Naive thymus-derived CD8-positive, alpha-beta T cell (primary cell): ENCODE results near the gene TMED9. TPM values are rescaled to one million over a fixed set of nuclear protein-coding genes. Genes with fewer than 3 reads are reported as not detected.
A peak's percentile ranks its signal among the peaks of the same experiment; 100 is the strongest.

ENCODE experiments used
- ATAC-seq, 2 donors: fragments of 150-1000 bp; cut with Tn5 transposase in 1 of 2; sonication (Bioruptor Pico), chemical (Tn5 transposase) in 1 of 2; 1 replicate in 1 of 2; 2 replicates in 1 of 2; pipeline ENCODE4 v1.10.0; 2021; ENCODE audit warnings: mild to moderate bottlenecking in 2 of 2, moderate library complexity in 2 of 2
- POLR2A ChIA-PET: fragments of 350-600 bp; sonication (Branson Sonifier 250); formaldehyde crosslinking; loops from one replicate; lab custom pipeline; 2021; ENCODE audit warnings: antibody characterized with exemption; lab: Charles Lee
- DNase-seq, 10 donors: peaks; one replicate each; pipeline versions ENCODE4 v3.0.0 to v3.0.0-alpha.2; 2020 to 2022
- H3K27ac Mint-ChIP-seq, 10 donors: one replicate each; pipeline ENCODE4 v1.8.0; 2020 to 2022; ENCODE audit warnings: mild to moderate bottlenecking in 10 of 10, mixed read lengths in 10 of 10, moderate library complexity in 4 of 10, inconsistent platforms in 1 of 10
- H3K27me3 Mint-ChIP-seq, 5 donors: one replicate each; pipeline ENCODE4 v1.8.0; 2021 to 2022; ENCODE audit warnings: mixed read lengths in 5 of 5
- H3K36me3 Mint-ChIP-seq, 3 donors: one replicate each; pipeline ENCODE4 v1.8.0; 2020 to 2022; ENCODE audit warnings: mixed read lengths in 3 of 3, mild to moderate bottlenecking in 2 of 3, inconsistent platforms in 1 of 3
- H3K4me1 Mint-ChIP-seq, 4 donors: one replicate each; pipeline ENCODE4 v1.8.0; 2021 to 2022; ENCODE audit warnings: mixed read lengths in 4 of 4
- H3K4me3 Mint-ChIP-seq, 10 donors: one replicate each; pipeline ENCODE4 v1.8.0; 2020 to 2022; ENCODE audit warnings: mild to moderate bottlenecking in 10 of 10, mixed read lengths in 10 of 10, moderate library complexity in 6 of 10, inconsistent platforms in 1 of 10
- H3K9me3 Mint-ChIP-seq, 9 donors: one replicate each; pipeline ENCODE4 v1.8.0; 2020 to 2022; ENCODE audit warnings: mixed read lengths in 9 of 9, mild to moderate bottlenecking in 3 of 9, inconsistent platforms in 1 of 9, moderate library complexity in 1 of 9
- polyA plus RNA-seq, 3 donors: library from polyadenylated mRNA; unstranded; fragments of 300-500 nt; fragmentation: Illumina TruSeq; gene quantifications; one replicate each; pipeline ENCODE4 v1.2.3, GENCODE V29; 2021
- total RNA-seq, 8 experiments: library from RNA in 2 of 8; stranded (reverse) in 2 of 8; gene quantifications; one replicate each; pipeline ENCODE4 v1.2.3 and lab custom pipeline; 2021 to 2026

Gene TMED9
- total and polyA plus RNA-seq, 5 experiments from 2014 or later, result 61.5 to 121 (median 89.0) TPM

- H3K27me3 Mint-ChIP-seq, result no peaks in the 10 kb centered on the region
- H3K36me3 Mint-ChIP-seq, result peaks cover 0 to 22% (median 0%) of the 10 kb centered on the region in 3 donors
- DNase-seq, result no peak
- POLR2A ChIA-PET, result interaction anchor here (1.0 to 1.1 kb wide), 2 partner anchors 10 to 603 kb away, joined by 4 to 8 read pairs; partner anchors contain the start of genes HNRNPAB and TMED9
- peak overlapping the region in 9 of 10 donors; percentile 45 to 99 (median 96) for H3K4me3 Mint-ChIP-seq
- H3K4me1 Mint-ChIP-seq, result peaks cover 27 to 55% (median 47%) of the 10 kb centered on the region in 4 donors
- no peaks in the 10 kb centered on the region for H3K9me3 Mint-ChIP-seq
- peak overlapping the region in 4 of 10 donors; percentile 31 to 96 (median 68) for H3K27ac Mint-ChIP-seq
- no peak for ATAC-seq
Observed at GRCh38 chr5:177601577-177602457, 9.8 kb downstream of the TMED9 start.

- ATAC-seq, result no peak
- H3K9me3 Mint-ChIP-seq, result no peaks in the 10 kb centered on the region
- peaks cover 28 to 61% (median 52%) of the 10 kb centered on the region in 4 donors for H3K4me1 Mint-ChIP-seq
Observed at GRCh38 chr5:177602458-177602830, 10.4 kb downstream of the TMED9 start.

GRCh38 chr5:177603631-177604030 lies 11.6 kb downstream of the TMED9 start:
- Mint-ChIP-seq H3K27ac (peak overlapping the region in 6 of 10 donors; percentile 22 to 69 (median 36)), H3K9me3 (no peaks in the 10 kb centered on the region), H3K4me1 (peaks cover 28 to 59% (median 48%) of the 10 kb centered on the region in 4 donors), H3K36me3 (peaks cover 0 to 25% (median 0%) of the 10 kb centered on the region in 3 donors), H3K27me3 (no peaks in the 10 kb centered on the region), H3K4me3 (peak overlapping the region in 1 of 10 donors; percentile 71)
- DNase-seq (no peak), ATAC-seq (no peak)
- POLR2A ChIA-PET, result no interaction called here

More at GRCh38 chr5:177602458-177602830, 10.4 kb downstream of the TMED9 start:
- Mint-ChIP-seq H3K27me3 (no peaks in the 10 kb centered on the region), H3K27ac (peak overlapping the region in 1 of 10 donors; percentile 35), H3K36me3 (peaks cover 0 to 22% (median 0%) of the 10 kb centered on the region in 3 donors), H3K4me3 (peak overlapping the region in 3 of 10 donors; percentile 22 to 64 (median 57))
- POLR2A ChIA-PET, result no interaction called here
- no peak for DNase-seq

GRCh38 chr5:177604116-177604521 lies 12.1 kb downstream of the TMED9 start:
- peaks cover 0 to 26% (median 0%) of the 10 kb centered on the region in 3 donors for H3K36me3 Mint-ChIP-seq
- ATAC-seq (no peak), DNase-seq (no peak)
- POLR2A ChIA-PET, result interaction anchor here (1.2 kb wide), 1 partner anchor 11 kb away, joined by 3 read pairs; no protein-coding TSS in a partner anchor
- H3K9me3 Mint-ChIP-seq, result no peaks in the 10 kb centered on the region
- H3K4me1 Mint-ChIP-seq, result peaks cover 28 to 54% (median 43%) of the 10 kb centered on the region in 4 donors
- no peak overlapping the region for H3K4me3 Mint-ChIP-seq
- peak overlapping the region in 1 of 10 donors; percentile 31 for H3K27ac Mint-ChIP-seq
- H3K27me3 Mint-ChIP-seq, result no peaks in the 10 kb centered on the region

GRCh38 chr5:177604656-177605055 lies 12.7 kb downstream of the TMED9 start:
- POLR2A ChIA-PET, result interaction anchor here (0.6 to 1.2 kb wide), 2 partner anchors 12 to 23 kb away, joined by 3 to 9 read pairs; no protein-coding TSS in a partner anchor
- no peak for DNase-seq
- peaks cover 28 to 52% (median 42%) of the 10 kb centered on the region in 4 donors for H3K4me1 Mint-ChIP-seq
- H3K4me3 Mint-ChIP-seq, result no peak overlapping the region
- ATAC-seq, result no peak
- H3K27me3 Mint-ChIP-seq, result no peaks in the 10 kb centered on the region
- no peak overlapping the region for H3K27ac Mint-ChIP-seq
- peaks cover 0 to 26% (median 0%) of the 10 kb centered on the region in 3 donors for H3K36me3 Mint-ChIP-seq
- H3K9me3 Mint-ChIP-seq, result no peaks in the 10 kb centered on the region

GRCh38 chr5:177605078-177605477 lies 13.1 kb downstream of the TMED9 start:
- peaks cover 0 to 26% (median 0%) of the 10 kb centered on the region in 3 donors for H3K36me3 Mint-ChIP-seq
- DNase-seq (no peak), ATAC-seq (no peak)
- H3K4me3 Mint-ChIP-seq, result no peak overlapping the region
- no peaks in the 10 kb centered on the region for H3K27me3 Mint-ChIP-seq
- POLR2A ChIA-PET, result interaction anchor here (0.6 to 1.2 kb wide), 2 partner anchors 12 to 24 kb away, joined by 3 to 9 read pairs; no protein-coding TSS in a partner anchor
- peaks cover 28 to 52% (median 42%) of the 10 kb centered on the region in 4 donors for H3K4me1 Mint-ChIP-seq
- no peaks in the 10 kb centered on the region for H3K9me3 Mint-ChIP-seq
- H3K27ac Mint-ChIP-seq, result peak overlapping the region in 1 of 10 donors; percentile 77

GRCh38 chr5:177605667-177606066 lies 13.7 kb downstream of the TMED9 start:
- Mint-ChIP-seq H3K4me3 (peak overlapping the region in 1 of 10 donors; percentile 71), H3K27ac (peak overlapping the region in 4 of 10 donors; percentile 34 to 77 (median 46))

GRCh38 chr5:177606071-177607051 lies 14.4 kb downstream of the TMED9 start:
- POLR2A ChIA-PET, result interaction anchor here (0.6 to 2.4 kb wide), 2 partner anchors 12 to 14 kb away, joined by 4 to 8 read pairs; partner anchors contain the start of gene TMED9
- DNase-seq (no peak), ATAC-seq (no peak)
- peaks cover 22 to 40% (median 31%) of the 10 kb centered on the region in 4 donors for H3K4me1 Mint-ChIP-seq
- H3K27ac Mint-ChIP-seq, result peak overlapping the region in 7 of 10 donors; percentile 21 to 86 (median 57)
- H3K27me3 Mint-ChIP-seq, result no peaks in the 10 kb centered on the region
- peaks cover 0 to 26% (median 0%) of the 10 kb centered on the region in 3 donors for H3K36me3 Mint-ChIP-seq
- H3K9me3 Mint-ChIP-seq, result no peaks in the 10 kb centered on the region
- no peak overlapping the region for H3K4me3 Mint-ChIP-seq

More at GRCh38 chr5:177605667-177606066, 13.7 kb downstream of the TMED9 start:
- DNase-seq (no peak), ATAC-seq (no peak)
- H3K27me3 Mint-ChIP-seq, result no peaks in the 10 kb centered on the region
- peaks cover 27 to 47% (median 38%) of the 10 kb centered on the region in 4 donors for H3K4me1 Mint-ChIP-seq
- H3K36me3 Mint-ChIP-seq, result peaks cover 0 to 26% (median 0%) of the 10 kb centered on the region in 3 donors
- POLR2A ChIA-PET, result no interaction called here
- no peaks in the 10 kb centered on the region for H3K9me3 Mint-ChIP-seq

GRCh38 chr5:177607115-177607451 lies 15.1 kb downstream of the TMED9 start:
- POLR2A ChIA-PET, result interaction anchor here (0.5 to 2.4 kb wide), 3 partner anchors 15 to 463 kb away, joined by 3 to 8 read pairs (median 3); partner anchors contain the start of gene TMED9
- DNase-seq, result no peak
- Mint-ChIP-seq H3K4me1 (peaks cover 17 to 36% (median 27%) of the 10 kb centered on the region in 4 donors), H3K9me3 (no peaks in the 10 kb centered on the region), H3K27me3 (no peaks in the 10 kb centered on the region), H3K27ac (peak overlapping the region in 4 of 10 donors; percentile 37 to 77 (median 56)), H3K36me3 (peaks cover 0 to 26% (median 0%) of the 10 kb centered on the region in 3 donors), H3K4me3 (no peak overlapping the region)
- ATAC-seq, result no peak

GRCh38 chr5:177607452-177608192 lies 15.6 kb downstream of the TMED9 start:
- Mint-ChIP-seq H3K4me3 (no peak overlapping the region), H3K4me1 (peaks cover 12 to 34% (median 26%) of the 10 kb centered on the region in 4 donors), H3K9me3 (no peaks in the 10 kb centered on the region), H3K27me3 (no peaks in the 10 kb centered on the region), H3K27ac (peak overlapping the region in 2 of 10 donors; percentile 53 to 77), H3K36me3 (peaks cover 0 to 26% (median 0%) of the 10 kb centered on the region in 3 donors)
- POLR2A ChIA-PET, result interaction anchor here (0.5 to 2.4 kb wide), 5 partner anchors 8 to 462 kb away, joined by 3 to 8 read pairs (median 3); partner anchors contain the start of genes B4GALT7 and TMED9
- ATAC-seq, result peak; percentile 90 to 91
- DNase-seq, result peak; percentile 35 to 77 (median 48)
